Stimulated activated CD4-positive, alpha-beta T cell treated with anti-CD3 and anti-CD28 coated beads, Interleukin-2, amount 100 ng/mL, for 48 hours (primary cell): ENCODE data around the gene CDKAL1.
"Not testable (repeated sequence)": the region's sequence is repeated elsewhere in the genome, so short reads cannot be mapped to it uniquely, and the experiment has no call there.

Experiments used
- DNase-seq, 2 donors: peaks; one replicate each; pipeline ENCODE4 v3.0.0-alpha.2; 2020

The CDKAL1 gene

GRCh38 chr6:20715135-20715806 lies 181.0 kb downstream of the CDKAL1 start:
- DNase-seq, result no peak

GRCh38 chr6:20716865-20717264 lies 182.6 kb downstream of the CDKAL1 start:
- no peak for DNase-seq

GRCh38 chr6:20717743-20718142 lies 183.5 kb downstream of the CDKAL1 start:
- no peak for DNase-seq

GRCh38 chr6:20718705-20719653 lies 184.7 kb downstream of the CDKAL1 start:
- DNase-seq, result no peak

GRCh38 chr6:20719980-20720379 lies 185.7 kb downstream of the CDKAL1 start:
- DNase-seq, result no peak

GRCh38 chr6:20721121-20721520 lies 186.9 kb downstream of the CDKAL1 start:
- not testable (repeated sequence) for DNase-seq

GRCh38 chr6:20722455-20722854 lies 188.2 kb downstream of the CDKAL1 start:
- DNase-seq, result no peak

- no peak for DNase-seq
Observed at GRCh38 chr6:20723236-20723635, 189.0 kb downstream of the CDKAL1 start.

- DNase-seq, result no peak
Observed at GRCh38 chr6:20724443-20725190, 190.4 kb downstream of the CDKAL1 start.

GRCh38 chr6:20725235-20725634 lies 191.0 kb downstream of the CDKAL1 start:
- not testable (repeated sequence) for DNase-seq

GRCh38 chr6:20729086-20729485 lies 194.8 kb downstream of the CDKAL1 start:
- no peak for DNase-seq

- DNase-seq, result not testable (repeated sequence)
Observed at GRCh38 chr6:20732362-20732761, 198.1 kb downstream of the CDKAL1 start.

- DNase-seq, result no peak
Observed at GRCh38 chr6:20732896-20733295, 198.6 kb downstream of the CDKAL1 start.

GRCh38 chr6:20737912-20738311 lies 203.7 kb downstream of the CDKAL1 start:
- no peak for DNase-seq

GRCh38 chr6:20740088-20740487 lies 205.8 kb downstream of the CDKAL1 start:
- DNase-seq, result no peak

- no peak for DNase-seq
Observed at GRCh38 chr6:20740727-20741126, 206.5 kb downstream of the CDKAL1 start.

GRCh38 chr6:20741490-20741889 lies 207.2 kb downstream of the CDKAL1 start:
- DNase-seq, result no peak

GRCh38 chr6:20744911-20745557 lies 210.8 kb downstream of the CDKAL1 start:
- no peak for DNase-seq

- DNase-seq, result no peak
Observed at GRCh38 chr6:20746024-20746423, 211.8 kb downstream of the CDKAL1 start.

- DNase-seq, result no peak
Observed at GRCh38 chr6:20746805-20747558, 212.7 kb downstream of the CDKAL1 start.

- DNase-seq, result no peak
Observed at GRCh38 chr6:20747991-20748390, 213.7 kb downstream of the CDKAL1 start.
